RPMI7951 (cell line): ENCODE results near the gene ITPKB. TPM values are rescaled to one million over a fixed set of nuclear protein-coding genes. Genes with fewer than 3 reads are reported as not detected.
A peak's percentile ranks its signal among the peaks of the same experiment; 100 is the strongest.

ENCODE experiments used
- DNase-seq: peaks from one replicate; pipeline ENCODE4 v3.0.0-alpha.2; 2012; ENCODE audit warnings: low read depth
- total RNA-seq: library from RNA; depleted of rRNA; stranded (reverse); fragments of >200 nt; shearing (Covaris generic); gene quantifications from 2 replicates; pipeline ENCODE4 v1.2.3, GENCODE V29; 2014

ITPKB gene
- total RNA-seq, 1 experiment from 2014 or later = 2.5 TPM

DNA sequence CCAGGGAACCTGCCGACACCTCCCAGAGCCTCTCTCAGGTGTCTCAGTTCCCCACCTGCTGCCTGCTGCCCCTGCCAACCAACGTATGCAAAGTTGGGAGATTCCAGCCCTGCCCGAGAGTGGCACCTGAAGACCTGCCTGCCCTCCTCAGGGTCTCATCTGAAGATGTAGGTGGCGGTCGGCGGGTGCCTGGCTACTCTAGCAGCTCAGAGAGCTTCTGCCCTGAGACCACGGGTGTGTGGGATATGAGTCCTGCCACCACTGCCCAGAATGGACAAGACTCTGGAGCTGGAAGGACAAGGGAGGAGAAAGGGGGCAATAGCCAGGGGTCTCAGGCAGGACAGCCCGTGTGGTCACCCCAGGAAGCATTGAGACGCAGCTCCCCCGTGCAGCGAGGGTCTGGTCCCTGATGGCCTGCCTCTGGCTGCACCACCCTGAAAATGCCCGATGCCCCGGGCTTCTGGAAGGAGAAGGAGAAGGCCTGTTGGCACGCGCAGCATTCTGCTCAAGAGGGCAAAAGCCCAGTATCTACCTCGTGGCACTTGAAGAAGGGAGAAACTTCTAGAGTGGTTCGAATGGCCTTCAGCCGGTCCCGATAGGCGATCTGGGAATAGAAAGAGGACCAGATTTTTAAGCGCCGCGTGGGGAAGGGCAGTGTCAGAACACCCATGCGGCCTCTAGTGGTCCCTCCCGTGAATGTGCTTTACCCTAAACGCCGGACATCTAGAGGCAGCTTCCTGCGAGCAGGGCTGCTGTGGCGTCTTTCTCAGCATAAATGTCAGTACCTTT is 101.7 kb downstream of the ITPKB start:
- DNase-seq = no peak

DNA sequence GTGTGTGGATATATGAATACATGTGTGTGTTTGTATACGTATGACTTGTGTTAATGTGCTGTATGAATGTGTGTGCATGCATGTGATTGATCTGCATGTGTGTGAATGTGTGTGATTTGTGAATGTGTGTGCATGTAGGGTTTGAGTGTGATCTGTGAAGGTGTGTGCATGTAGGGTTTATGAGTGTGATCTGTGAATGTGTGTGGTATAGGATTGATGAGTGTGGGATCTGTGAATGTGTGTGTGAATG is 102.3 kb downstream of the ITPKB start:
- no peak for DNase-seq

DNA sequence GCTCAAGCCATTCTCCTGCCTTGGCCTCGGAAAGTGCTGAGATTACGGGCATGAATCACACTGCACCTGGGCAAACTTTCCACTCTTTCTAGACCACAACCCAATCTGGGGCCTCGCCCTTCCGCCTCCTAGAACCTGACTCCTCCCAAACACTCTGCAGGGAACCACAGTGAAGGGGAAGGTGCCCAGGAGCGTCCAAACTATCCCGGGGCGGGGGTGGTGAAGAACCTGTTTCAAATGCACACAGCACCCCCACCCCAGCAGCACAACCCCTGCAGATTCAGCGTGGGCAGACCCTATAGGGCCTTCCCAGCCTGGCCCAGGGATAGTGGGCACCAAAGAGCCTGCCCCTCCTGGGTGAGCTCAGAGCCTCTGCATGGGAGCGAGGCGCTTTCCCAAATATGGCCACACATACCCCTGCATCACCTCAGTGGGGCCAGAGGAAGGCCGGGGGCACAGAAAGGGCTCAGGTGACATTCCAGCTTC is 103.6 kb downstream of the ITPKB start:
- no peak for DNase-seq

DNA sequence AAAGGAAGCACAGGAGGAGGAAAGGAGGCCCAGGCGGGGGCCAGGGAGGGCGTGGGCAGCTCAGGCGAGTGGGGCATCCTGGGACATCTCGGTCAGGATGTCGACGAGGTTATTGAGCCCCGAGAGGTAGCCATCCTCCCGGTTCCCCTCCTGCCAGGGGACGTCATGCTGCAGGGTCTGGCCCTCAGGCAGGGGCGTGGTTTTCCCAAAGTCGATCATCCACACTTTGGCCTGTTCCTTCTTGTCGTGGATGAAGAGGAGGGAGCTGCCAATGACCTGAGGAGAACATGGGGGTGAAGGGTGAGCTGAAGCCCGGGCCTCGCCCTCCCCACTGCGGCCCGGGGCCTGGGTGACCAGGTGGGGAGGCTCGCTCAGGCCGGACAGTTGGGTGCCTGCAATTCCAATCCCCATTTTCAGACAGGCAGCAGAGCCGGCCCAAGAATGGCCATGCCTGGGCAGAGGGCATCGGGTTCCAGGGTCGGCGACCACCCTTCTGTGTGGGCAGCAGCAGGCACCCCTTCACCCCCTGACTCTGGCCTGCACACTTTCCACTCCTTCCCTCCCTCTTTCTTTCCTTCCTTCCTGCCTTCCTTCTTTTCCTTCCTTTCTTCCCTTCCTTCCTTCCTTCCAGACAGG is 104.4 kb downstream of the ITPKB start:
- no peak for DNase-seq

DNA sequence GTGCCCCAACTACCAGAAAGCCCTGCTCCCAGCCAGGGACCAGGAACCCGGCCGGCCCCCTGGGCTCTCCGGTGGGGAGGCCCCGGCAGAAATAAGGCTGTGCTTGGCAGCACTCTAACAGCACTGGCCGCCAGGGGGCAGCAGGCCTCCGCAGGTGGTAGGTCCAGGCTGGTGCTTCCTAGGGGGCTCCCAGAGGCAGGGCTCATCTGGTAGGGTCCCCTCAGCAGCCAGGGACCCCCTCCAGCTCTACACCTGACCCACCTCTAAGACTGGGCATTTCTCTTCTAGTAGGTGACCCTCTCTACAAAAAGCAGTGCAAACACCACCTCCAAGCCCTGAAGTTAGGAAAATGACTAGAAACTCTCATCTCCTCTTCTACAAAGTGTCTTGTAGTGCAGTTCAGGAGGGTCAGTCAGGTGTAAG is 104.9 kb downstream of the ITPKB start:
- peak; percentile 42 for DNase-seq

DNA sequence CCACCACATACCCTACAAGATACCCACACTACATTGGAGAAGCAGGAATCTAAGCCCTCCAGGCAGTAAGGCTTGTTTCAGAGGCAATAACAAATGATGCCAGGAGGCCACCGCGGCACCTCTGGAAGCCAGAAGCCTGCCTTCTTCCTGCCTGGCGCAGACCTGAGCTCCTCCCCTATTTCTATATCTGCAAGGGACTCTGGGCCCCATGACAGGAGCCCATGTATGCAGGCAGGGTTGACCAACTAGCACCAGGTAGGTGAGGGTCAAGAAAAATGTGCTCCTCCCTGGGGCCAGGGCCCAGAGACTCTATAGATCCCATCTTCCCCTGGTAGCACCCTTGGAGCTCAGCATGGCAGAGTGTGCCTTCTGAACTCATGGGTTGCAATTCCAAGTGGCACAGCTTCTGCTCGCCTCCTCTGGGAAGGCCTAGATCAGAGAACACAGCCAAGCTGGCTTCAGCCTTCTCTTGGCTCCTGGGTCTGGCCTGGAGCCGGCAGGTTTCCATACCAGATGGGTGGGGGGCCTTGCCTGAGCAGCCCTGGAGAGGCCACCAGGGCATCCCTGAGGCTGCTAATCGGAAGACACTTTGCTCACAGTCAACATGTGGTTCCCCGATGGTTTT is 105.4 kb downstream of the ITPKB start:
- no peak for DNase-seq

DNA sequence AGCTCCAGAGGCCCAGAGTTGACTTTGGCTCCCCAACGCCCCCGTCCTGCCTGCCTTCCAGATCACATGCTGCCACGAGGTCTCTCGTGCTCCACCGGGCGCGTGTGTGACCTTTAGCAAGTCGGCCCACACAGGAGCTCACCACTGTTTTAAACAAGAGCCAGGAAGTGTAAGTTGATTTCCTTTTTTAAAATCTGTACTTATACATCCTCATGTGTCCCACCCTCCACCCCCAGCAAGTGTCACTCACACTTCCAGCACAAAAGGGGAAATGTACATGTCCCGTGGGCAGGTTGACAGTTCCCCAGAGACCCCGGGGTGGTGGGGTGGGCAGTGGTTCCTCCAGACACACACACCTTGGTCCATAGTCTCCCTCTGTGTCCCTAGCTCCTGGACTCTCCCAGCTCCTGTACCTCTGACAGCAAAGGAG is 106.1 kb downstream of the ITPKB start:
- no peak for DNase-seq

DNA sequence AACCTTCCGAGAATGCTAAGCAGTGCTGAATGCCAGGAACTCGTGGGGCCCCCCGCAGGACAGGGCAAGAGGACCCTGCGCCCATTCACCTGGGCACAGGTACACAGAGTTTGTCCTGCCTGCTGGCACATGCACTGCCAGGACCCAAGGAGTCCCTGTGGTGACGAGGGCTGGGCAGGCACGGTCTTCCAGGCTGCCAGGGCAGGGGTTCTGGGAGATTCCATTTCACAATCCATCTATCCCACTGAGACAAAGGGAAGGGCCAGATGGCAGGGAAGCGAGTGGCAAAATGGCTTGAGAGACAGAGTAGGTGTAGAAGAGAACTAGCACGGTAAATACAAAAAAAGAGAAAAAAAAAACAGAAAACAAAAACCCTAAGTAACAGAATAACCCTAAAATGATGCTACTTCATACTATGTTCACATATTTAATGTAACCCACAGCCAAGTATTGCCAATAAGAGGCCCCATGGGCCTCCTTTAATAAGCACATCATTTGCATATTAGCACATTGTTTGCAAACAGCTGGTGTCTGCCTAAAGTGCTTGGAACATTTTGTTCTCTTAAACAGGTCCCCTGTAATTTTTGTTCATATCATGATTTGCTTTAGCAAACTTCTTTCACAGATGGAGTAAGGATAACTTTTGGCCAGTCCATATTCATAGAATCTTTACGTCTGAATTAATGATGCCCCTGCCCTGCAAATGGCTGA is 106.8 kb downstream of the ITPKB start:
- no peak for DNase-seq

DNA sequence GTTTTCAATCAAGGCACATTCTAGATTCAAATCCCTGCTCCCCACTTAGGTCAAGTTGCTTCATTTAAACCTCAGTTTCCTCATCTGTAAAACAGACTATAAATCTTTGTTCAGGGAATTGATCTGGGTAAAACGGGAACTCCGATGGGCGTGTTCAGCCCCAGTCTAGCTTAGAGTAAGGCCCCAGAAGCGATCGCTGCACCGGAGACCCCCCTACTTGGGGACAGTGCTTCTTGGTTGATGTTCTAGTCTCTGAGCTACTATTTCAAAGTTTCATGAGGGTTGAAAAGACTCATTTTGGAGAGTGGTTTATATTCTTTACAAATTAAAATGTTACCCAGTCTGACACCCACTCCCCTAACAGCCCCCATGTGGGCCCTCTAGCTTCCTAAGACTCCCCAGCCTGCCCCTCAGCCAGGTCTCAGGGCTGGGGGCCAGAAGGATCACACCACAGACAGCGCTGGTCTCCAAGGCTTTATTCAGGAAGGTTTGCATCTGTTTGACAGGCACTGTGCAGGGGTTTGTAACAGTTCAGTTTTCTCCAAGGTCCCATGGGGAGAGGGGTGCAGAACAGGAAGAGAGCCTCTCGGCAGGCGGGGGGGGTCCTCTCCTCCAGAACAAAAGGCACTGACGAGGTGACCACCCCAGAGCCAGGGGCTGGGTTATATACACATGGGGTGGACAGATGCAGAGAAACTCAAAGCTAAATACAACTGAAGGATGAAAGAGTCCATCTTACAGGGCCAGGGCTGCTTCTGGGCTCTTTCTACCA is 107.7 kb downstream of the ITPKB start:
- DNase-seq = no peak

DNA sequence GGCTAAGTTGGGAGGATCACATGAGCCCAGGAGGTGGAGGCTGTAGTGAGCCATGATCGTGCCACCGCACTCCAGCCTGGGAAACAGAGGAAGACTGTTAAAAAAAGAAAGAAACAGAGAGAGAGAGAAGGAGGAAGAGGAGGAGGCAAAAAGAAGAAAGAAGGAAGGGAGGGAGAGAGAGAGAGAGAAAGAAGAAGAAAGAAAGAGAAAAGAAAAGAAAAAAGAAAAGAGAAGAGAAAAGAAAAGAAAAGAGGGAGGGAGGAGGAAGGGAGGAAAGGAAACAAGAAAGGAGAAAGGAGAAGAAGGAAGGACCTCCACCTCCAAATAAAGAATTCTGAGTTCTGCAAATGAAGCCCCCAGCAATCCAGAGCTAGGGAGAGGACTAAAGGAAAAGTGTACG is 108.5 kb downstream of the ITPKB start:
- no peak for DNase-seq

DNA sequence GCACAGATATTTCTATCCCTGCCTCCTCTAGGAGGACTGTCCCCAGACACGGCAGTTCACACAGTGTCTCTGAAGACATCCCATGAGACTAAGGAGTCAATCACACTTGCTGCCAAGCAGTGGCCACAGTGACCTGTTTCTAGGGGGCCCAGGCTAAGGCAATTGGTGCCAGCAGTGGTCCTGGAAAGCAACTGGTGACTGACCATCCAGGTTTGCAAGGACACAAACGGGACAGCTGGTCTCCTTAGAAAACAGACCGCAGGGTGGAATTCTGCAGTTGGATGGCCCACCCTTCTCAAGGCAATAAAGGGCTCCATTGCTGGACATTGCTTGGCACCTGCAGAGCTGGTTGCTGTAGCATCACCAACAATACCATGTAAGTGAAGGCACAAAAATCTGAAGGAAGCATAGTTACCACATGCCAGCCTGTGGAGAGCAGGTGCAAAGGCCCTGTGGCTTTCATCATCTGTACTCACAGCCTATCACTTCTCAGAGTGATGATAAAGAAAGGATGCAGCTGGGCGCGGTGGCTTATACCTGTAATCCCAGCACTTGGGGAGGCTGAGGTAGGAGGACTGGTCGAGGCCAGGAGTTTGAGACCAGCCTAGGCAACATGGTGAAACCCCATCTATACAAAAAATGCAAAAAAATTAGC is 109.1 kb downstream of the ITPKB start:
- DNase-seq = no peak

DNA sequence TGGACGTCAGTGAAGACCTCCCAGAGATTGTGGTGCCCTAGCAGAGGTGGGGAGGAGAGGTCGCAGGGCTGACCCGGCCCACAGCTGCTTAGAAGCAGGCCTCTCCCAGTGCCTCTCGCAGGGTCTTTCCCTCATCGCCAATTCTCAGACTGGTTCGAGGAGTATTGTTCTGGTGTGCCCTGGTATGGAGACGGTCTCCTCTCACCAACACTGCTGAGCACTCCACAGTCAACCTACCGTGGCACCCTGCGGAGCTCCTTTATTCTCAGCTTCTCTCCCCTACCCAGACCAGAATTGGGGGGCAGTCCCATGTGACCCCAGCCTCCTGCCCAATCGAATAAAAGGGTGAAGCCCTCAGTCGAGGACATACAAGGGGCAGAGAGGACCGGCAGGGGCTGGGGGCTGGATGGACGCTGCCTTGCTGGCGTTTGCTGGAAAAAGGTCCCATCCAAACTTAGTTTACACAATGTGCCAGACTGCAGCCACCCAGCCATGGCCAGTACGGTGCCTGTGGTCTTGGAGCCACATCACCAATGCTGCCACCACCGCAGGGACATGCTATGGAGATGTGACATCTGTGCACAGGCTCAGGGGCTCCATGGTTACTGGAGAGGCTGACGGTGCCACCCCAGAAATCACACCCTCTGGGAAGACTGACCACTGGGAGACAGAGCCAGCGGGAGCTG is 109.7 kb downstream of the ITPKB start:
- DNase-seq = no peak

DNA sequence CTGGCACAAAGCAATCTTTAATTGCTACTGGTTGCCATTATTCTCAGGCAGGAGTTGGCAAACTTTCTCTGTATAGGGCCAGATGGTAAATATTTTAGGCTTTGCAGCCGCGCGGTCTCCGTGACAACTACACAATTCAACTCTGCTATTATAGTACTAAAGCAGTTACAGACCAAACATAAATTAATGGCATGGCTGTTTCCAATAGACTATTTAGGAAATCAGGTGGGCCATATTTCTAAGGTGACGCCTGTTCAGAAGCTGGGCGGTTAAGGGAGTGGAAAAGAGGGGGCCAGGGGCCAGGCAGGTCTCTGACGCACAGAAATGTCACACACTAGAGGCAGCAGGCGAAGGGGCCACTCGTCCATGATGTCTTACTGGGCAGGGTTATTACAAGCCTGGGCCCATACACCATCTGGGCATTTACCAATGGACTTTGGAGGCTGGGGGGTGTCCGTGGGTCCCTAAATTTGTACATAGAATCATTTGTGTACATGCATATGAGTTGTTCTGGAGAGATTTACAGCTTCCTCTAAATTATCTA is 110.4 kb downstream of the ITPKB start:
- DNase-seq = no peak

DNA sequence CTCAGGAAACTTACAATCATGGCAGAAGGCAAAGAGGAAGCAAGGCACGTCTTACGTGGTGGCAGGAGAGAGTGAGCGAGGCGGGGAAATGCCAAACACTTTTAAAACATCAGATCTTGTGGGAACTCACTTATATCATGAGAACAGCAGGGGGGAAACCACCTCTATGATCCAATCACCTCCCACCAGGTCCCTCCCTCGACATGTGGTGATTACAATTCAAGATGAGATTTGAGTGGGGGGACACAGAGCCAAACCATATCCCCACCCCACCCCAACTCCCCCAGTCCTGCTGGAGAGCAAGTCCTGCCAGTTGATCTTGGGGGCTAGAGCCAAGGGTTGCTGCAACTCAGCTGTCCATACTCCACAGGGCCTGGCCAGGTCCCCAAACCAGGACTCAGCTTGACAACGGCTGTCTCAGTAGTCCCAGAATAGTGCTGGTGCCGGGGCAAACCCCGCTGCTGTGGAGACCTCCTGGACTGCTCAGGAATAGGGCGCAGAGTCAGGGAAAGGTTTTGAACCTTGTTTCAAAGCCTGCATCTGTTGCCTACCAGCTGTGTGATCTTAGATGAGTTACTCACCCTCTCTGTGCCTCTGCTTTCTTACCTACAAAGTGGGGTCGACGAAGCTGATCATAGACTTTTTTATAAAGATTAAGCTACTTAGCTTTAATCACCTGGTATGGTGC is 111.0 kb downstream of the ITPKB start:
- no peak for DNase-seq

DNA sequence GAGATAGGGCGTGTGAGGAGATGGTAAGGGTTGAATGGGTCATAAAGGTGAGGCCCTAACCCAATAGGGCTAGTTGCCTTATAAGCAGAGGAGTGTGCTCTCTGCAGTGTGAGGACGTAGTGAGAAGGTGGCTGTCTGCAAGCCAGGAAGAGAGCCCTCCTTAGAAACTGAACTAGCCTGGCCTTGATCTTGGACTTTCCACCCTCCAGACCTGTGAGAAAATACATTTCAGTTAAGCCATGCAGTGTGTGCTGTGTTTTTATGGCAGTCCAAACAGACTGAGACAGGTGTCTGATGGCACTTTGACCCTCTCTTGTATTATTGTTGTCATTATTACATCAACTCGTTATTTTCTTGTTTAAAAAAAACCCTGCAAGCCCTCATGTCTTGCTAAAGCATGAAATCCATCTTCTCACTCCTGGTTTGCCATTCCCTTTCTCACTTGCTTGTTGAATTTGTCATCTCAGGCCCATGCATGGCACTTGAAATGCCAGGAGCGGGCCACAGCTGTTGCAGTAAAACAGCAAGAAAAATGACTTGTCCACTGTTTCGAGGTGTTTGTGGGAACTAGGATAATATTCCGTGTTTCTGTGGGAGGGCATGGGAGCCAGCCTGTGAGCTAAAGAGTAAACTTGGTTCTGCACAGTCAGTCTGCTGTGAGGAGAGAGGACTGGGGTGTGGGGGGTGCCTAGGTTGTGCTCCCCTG is 111.9 kb downstream of the ITPKB start:
- DNase-seq = no peak

DNA sequence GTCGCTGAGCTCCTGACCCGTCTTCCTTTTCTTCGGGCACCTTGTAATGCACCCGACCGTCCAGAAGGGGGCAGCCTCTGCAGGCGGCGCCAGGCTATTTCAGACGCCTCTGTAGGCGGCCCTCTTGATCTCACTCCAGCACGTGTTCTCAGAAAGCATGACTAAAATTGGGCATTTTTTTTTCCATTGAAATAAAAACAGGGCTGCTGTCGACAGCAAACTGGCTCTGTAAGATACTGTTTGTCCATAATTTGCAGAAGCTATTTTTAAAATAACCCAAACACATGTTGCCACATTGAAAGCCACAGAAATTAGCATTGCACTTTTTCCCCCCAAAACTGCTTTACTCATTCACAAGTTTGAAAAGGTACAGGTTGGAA is 112.5 kb downstream of the ITPKB start:
- DNase-seq = peak; percentile 63

DNA sequence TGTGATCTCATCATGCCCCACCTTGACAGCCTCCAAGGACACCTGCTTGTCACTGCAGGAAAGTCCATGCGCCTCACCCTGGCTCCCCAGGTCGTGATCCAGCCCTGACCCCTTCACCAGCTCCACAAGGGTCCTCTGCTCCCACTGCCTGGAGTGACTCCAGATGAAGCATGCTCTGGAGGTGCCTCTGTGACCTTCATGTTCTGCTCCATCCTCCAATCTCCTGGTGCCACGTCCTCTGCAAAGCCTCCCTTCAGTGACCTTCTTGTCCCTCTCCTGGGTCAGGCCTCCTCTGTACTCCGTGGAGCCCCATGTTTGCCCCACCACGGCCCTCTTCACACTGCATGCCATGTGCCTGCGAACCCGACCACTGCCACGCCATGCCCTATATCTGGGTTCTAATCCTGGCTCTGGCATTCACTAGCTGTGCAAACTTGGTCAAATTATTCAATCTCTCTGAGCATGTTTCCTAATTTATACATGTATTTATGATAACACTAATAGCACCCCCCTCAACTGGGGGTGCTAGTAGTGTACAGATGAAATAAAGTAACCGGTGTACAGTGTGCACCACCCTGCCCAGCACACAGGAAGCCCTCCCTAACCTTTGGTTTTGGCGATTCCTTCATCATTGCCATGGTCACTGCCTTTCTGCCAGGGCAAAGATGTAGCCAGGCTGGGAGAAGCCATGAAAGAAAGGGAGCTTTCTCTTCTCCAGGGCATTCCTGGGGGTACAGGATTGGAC is 113.1 kb downstream of the ITPKB start:
- no peak for DNase-seq

DNA sequence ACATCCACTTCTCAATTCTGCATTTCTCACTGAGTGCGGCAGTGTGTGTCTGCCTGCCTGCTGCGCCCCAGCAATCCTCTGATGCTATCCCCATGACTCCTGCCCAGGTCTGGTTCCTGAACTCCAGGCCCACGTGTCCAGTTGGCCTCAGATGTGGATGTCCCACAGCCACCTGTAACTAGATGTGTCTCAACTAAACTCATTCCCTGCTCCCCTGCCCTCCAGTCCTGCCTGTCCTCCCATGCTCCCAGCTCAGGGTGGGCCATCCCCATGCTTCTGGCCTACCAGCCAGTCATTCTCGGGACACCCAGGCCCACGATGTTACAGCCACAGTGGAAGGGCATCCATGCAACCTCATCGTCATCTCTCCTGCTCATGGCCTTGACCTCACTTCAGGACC is 113.8 kb downstream of the ITPKB start:
- DNase-seq = no peak
